ENCODE measurements around the gene SULT4A1.

SULT4A1 gene

GRCh38 chr22:43843783-43844530 is 18.4 kb downstream of the SULT4A1 start:
- no peak for DNase-seq

GRCh38 chr22:43841742-43842141 is 20.6 kb downstream of the SULT4A1 start:
- DNase-seq, result no peak

DNA sequence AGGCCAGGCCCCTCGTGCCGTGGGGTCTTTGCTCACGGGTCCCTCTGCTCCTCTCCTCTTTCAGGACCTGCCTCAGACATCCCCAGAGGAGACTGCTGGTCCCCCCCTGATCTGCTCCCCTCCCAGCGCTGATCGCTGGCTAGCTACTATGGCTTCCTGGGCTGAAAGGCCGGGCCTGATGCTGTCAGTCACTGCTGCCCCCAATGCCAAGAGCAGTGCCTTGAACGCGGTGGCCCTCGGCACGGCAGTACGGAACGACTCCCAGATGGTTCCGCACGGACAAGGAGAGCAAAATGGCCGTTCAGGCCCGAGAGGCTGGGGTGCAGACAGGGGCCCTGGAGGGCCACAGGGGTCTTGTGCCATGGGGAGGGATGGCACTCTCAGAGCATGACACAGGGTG is 21.5 kb downstream of the SULT4A1 start:
- no peak for DNase-seq

DNA sequence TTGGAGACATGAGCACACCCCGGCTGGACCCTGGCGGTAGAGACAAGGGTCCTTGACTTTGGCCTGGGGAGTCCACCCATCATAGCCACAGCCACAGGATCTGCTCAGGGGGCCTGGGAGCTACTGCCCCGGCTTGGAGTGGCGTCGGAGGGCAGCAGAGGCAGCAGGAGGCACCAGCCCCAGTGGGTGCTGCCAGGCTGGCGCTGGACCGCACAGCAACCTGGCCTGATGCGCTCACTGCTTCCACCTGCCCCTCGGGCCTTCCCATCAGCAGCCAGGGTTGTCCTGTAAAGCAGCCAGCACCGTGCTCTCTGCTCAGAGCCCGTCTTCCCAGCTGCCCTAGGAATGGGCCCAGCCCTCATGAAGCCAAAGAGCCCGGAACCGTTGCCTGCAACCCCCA is 21.9 kb downstream of the SULT4A1 start:
- no peak for DNase-seq

GRCh38 chr22:43839781-43840180 is 22.5 kb downstream of the SULT4A1 start:
- DNase-seq, result no peak

GRCh38 chr22:43838571-43839307 is 23.6 kb downstream of the SULT4A1 start:
- no peak for DNase-seq

GRCh38 chr22:43838161-43838560 is 24.2 kb downstream of the SULT4A1 start:
- no peak for DNase-seq

DNA sequence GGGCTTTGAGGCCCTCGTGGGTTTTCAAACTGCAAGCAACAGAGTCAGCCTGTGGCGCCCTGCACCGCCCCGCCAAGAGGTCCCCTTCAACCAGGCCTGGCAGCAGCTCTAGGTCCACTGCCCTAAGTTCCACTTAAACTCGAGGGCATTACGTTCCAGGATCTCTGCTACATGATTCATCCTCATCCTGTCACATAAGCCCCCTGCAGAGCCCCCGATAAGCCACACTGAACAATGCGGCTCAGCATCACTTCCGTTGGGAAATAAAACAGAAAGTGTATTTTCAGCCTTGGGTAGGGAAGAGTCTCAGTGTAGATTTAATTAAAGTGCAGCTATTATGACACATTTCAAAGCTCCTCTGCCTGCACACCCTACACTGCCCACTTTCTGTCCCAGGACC is 24.6 kb downstream of the SULT4A1 start:
- DNase-seq, result no peak

DNA sequence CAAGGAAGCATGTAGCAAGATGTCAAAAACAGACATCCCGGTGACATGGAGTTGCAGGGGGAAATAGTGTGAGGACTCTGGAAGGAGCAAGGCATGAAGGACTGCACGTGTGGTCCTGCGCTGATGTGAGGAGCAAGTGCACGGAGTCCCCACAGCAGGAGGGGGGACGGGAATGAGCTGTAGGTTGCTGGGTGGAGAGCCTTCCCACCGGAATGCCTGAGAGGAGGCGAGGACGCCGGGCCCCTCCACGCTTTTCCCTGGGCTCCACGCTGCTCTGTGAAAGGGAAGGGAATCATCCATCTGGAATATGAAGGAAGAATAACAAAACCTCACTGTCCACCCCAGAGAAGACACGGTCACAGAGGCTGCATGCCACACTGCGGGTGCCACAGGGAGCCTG is 26.6 kb downstream of the SULT4A1 start:
- no peak for DNase-seq

DNA sequence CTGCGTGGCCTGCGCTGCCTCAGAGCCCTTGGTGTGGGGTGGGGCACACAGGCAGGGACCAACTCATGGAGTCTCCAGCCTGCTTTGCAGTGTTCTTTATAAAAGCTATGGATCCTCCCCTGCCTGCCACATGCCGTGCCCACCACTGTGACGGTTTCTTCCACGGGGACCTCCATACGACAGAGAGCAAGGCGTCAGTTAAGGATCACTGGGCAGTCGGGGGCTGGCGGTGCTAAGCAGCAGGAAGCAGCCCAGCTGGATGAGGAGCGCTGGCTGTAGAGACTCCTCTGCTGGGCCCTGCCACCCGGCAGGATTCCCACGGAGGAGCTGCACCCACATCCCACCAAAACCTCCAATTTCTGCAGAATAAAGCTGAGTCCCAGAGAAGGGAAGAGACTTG is 27.1 kb downstream of the SULT4A1 start:
- DNase-seq, result no peak

- DNase-seq, result no peak
These were observed 28.8 kb downstream of the SULT4A1 start for GRCh38 chr22:43833286-43834240.

- DNase-seq, result no peak
These were observed 29.7 kb downstream of the SULT4A1 start for GRCh38 chr22:43832393-43833265.

DNA sequence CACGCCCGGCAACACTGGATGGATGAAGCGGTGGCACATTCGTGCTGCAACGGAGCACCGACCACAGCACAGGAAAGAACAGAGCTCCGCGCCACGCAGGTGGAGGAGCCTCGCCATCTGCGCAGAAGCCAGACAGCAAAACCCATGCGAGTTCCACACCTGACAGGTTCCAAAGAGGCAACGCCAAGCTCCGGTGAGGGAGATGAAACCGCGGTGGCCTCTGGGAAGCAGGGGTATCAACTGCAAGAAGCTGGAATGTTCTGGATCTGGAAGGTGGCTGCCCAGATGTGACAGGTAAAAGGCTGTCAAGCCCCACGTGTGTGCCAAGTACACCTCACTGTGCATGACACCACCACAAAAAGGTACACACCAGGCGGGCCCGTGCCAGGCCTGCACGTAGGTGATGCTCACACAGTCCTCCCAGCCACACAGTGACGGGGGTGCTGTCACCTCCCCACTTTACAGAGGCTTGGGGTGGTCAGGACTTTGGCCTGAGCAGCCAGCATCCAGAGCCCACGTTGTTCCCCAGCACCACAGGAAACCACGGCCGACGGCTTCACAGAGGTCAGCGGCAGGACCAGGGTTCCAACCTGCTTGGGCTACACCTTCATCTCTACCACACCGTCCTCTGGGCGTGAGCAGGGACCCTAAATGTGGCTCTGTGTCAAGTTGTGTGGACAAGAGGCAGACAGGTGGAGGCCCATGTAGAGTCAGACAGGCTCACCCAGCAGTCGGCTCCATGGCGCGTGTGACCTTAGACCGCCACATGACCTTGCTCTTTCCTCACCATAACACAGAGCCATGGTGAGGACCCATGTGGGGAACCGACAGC is 30.5 kb downstream of the SULT4A1 start:
- no peak for DNase-seq

DNA sequence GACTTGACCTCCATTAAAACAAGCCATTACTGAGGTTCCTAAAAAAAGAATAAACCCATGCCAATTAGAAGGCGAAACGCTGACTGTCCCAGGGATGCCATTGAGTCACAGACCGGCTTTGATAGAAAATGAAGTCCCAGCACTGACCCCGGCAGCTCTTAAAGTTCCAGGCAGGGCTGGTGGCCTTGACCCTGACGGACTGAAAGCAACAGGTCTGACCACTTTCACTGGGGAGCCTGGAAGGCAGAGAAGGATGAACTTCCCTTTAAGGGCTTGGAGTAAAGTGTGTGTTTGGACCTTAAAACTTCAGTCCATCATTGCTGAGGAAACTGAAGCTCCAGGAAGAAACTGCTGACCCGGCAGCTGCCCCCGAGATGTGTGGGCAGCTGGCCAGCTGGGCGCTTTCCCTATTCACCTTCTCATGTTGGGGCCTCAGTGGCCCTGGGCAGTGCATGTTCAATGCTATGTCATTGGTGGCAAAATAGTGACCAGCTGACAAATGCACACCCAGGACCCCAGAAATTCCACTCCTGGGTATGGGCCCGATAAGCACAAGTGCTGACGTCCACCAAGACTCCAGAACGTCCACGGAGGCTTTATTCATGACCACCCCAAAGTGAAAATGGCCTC is 31.3 kb downstream of the SULT4A1 start:
- no peak for DNase-seq

DNA sequence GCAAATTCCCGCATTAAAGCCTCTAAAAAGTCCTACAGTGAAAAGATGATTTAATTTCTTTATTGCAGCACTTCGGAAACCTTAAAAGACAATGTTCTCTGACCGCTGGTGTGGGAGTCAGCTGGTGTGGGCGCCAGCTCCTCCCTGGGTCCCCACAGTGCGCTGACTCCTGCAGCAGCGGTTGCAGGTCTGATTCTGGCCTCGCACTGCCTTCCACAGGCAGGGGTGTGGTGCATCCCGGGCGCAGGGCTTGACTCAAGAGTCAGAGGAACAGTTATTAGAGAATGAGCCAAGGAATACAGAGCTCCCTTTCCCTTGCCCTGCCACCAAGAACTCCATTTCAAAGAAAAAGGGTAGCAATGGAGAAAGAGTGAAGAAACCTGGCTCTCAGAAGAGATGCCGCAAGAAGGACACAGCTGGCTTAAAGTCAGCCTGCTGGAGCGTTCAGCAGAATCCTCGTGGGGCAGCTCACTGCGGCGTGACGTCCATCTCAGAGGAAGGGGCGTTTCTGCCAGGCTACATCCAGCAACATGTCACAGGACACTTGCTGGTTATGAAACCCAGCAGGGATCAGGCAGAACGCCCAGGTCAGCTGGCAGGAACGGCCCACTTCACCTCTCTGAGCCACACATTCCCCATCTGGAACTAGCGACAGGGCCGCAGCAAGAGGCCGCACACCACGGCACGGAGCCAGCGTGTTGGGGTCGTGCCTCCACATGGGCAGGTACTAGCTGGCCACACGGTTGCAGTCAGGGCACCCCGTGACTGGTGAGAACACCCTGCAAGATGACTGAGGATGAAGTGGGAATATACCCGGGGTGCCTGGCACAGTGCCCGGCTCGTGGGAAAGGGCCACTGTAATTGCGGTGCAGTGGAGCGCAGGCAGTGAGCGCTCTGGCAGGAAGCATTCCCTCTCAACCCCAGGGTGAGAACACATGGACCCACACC is 32.1 kb downstream of the SULT4A1 start:
- no peak for DNase-seq

GRCh38 chr22:43828998-43829782 is 33.1 kb downstream of the SULT4A1 start:
- DNase-seq, result no peak

GRCh38 chr22:43828725-43828997 is 33.7 kb downstream of the SULT4A1 start:
- no peak for DNase-seq

DNA sequence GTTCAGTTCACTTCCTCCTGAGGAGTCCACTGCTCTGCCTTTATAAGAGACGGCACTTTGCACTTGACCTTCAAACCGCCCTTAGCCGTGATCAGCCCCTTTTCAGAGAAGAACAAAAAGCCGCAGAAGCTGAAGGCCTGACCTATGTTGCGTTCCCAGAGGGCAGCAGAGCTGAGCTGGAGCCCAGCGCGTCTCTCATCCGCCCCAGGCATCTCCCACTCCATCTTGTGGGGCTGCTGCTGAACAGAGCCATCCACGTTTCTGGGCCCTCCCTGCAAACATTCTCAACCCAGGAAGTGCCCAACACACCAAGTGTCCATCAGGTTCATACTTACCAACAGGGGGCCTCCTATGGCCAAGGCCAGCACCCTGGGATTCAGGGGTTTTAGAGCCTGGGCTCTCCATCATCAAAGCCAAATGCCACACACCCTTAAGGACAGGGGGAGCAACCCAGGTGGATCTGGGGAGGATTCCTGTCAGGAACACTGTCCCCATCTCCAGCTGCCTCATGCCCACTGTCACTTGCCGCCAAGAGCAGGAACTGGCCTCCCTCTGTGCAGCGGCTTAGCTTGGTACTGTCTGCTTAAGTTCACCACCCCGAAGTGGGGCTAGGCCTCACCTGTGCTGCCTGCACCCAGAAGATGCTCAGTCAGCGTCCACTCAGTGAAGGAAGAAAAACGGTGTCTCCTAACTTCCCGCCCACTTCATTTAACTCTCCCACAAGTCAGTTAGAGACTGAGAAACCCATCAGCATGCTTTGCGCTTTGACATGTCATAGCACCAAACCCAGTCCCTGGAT is 34.2 kb downstream of the SULT4A1 start:
- no peak for DNase-seq
